ELF-1 (cell line): ENCODE data around the gene PCSK2.

ENCODE experiments used
- DNase-seq: peaks from one replicate; pipeline ENCODE4 v3.0.0-alpha.2; 2016; ENCODE audit warnings: low read depth, low spot score

The PCSK2 gene

GRCh38 chr20:17531665-17532025, 304.8 kb downstream of the PCSK2 start:
- DNase-seq: no peak

- peak; percentile 91 for DNase-seq
These were observed 306.6 kb downstream of the PCSK2 start for GRCh38 chr20:17533396-17533795.

GRCh38 chr20:17534077-17534476, 307.2 kb downstream of the PCSK2 start:
- DNase-seq: no peak
